GM12878 (cell line): ENCODE measurements around the gene PHF3. TPM values are rescaled to one million over a fixed set of nuclear protein-coding genes. Genes with fewer than 3 reads are reported as not detected.

ENCODE experiments used
- ASH2L ChIP-seq: fragments of 300-600, 200-600 bp; sonication (generic); IDR thresholded peaks from 2 replicates; pipeline ENCODE4 v1.6.1; 2017; ENCODE audit warnings: low read depth, mild to moderate bottlenecking, borderline replicate concordance
- BCL11A ChIP-seq: IDR thresholded peaks from 2 replicates; pipeline ENCODE4 v1.6.1; 2011; ENCODE audit warnings: low read depth, low read length
- BCL3 ChIP-seq: IDR thresholded peaks from 2 replicates; pipeline ENCODE4 v1.6.1; 2011; ENCODE audit warnings: borderline replicate concordance, low read depth, mild to moderate bottlenecking, moderate library complexity, low read length; ENCODE audit not compliant: insufficient read depth, poor library complexity, severe bottlenecking
- CBFB ChIP-seq: IDR thresholded peaks from 2 replicates; pipeline ENCODE4 v1.6.1; 2016; ENCODE audit warnings: antibody characterized with exemption, low read depth
- E4F1 ChIP-seq: fragments of 450-650 bp; IDR thresholded peaks from 2 replicates; pipeline ENCODE4 v1.6.1; 2018; ENCODE audit warnings: borderline replicate concordance, mild to moderate bottlenecking; ENCODE audit not compliant: partially characterized antibody
- FOXM1 ChIP-seq: IDR thresholded peaks from 2 replicates; pipeline ENCODE4 v1.6.1; 2012; ENCODE audit warnings: low read depth, mild to moderate bottlenecking, inconsistent platforms, low read length, moderate library complexity
- GABPA ChIP-seq: IDR thresholded peaks from 2 replicates; pipeline ENCODE4 v1.6.1; 2014; ENCODE audit warnings: antibody characterized with exemption, low read depth, mild to moderate bottlenecking, inconsistent platforms
- MEF2A ChIP-seq: IDR thresholded peaks from 2 replicates; pipeline ENCODE4 v1.6.1; 2011; ENCODE audit warnings: low read depth, mild to moderate bottlenecking, low read length, moderate library complexity; ENCODE audit not compliant: insufficient read depth
- MYC ChIP-seq: IDR thresholded peaks from 2 replicates; pipeline ENCODE4 v1.6.1; 2011; ENCODE audit warnings: mild to moderate bottlenecking, low read length, moderate library complexity, inconsistent platforms; ENCODE audit not compliant: insufficient read depth, insufficient replicate concordance, insufficient read length, severe bottlenecking
- NFYA ChIP-seq: IDR thresholded peaks from 2 replicates; pipeline ENCODE4 v1.6.1; 2011; ENCODE audit warnings: low read depth, mild to moderate bottlenecking, low read length, improper control_type of control experiment, borderline replicate concordance
- NRF1 ChIP-seq: conservative IDR thresholded peaks from 2 replicates; pipeline ENCODE4 v1.6.1; 2011; ENCODE audit warnings: mild to moderate bottlenecking, low read depth, low read length, improper control_type of control experiment
- PKNOX1 ChIP-seq: fragments of 450-650 bp; IDR thresholded peaks from 2 replicates; pipeline ENCODE4 v1.6.1; 2016; ENCODE audit warnings: mild to moderate bottlenecking
- STAT1 ChIP-seq: fragments of 450-650 bp; conservative IDR thresholded peaks from 2 replicates; pipeline ENCODE4 v1.6.1; 2014; ENCODE audit warnings: antibody characterized with exemption, mild to moderate bottlenecking
- TARDBP ChIP-seq: IDR thresholded peaks from 2 replicates; pipeline ENCODE4 v1.6.1; 2016; ENCODE audit warnings: borderline replicate concordance
- TBL1XR1 ChIP-seq: IDR thresholded peaks from 2 replicates; pipeline ENCODE4 v1.6.1; 2012; ENCODE audit warnings: low read depth, low read length, improper control_type of control experiment
- WRNIP1 ChIP-seq: IDR thresholded peaks from 2 replicates; pipeline ENCODE4 v1.6.1; 2011; ENCODE audit warnings: low read depth, low read length, improper control_type of control experiment, borderline replicate concordance
- ZNF384 ChIP-seq: IDR thresholded peaks from 2 replicates; pipeline ENCODE4 v1.6.1; 2012; ENCODE audit warnings: low read depth, mild to moderate bottlenecking, low read length, improper control_type of control experiment, borderline replicate concordance
- polyA plus RNA-seq, 11 experiments: library from polyadenylated mRNA; depleted of rRNA in 4 of 11; unstranded in 6 of 11; stranded (reverse) in 5 of 11; fragments of >200 nt; fragmentation: Nextera tagmentation in 4 of 11; fragmentation: Illumina TruSeq in 1 of 11; extraction: Ambion mirVana in 4 of 11; extraction: Trizol in 1 of 11; gene quantifications; 1 replicate in 1 of 11; 2 replicates in 10 of 11; pipeline versions ENCODE4 v1.2.1 to v1.2.3, GENCODE V29; 2011 to 2016; ENCODE audit warnings: inconsistent platforms in 2 of 11, missing spikeins in 2 of 11, low read depth in 1 of 11
- total RNA-seq, 4 experiments: library from RNA; depleted of rRNA in 3 of 4; stranded (reverse); fragments of >200 nt in 3 of 4; fragmentation: Illumina TruSeq in 1 of 4; extraction: Trizol in 1 of 4; gene quantifications; 2 replicates each; pipeline versions ENCODE4 v1.2.1 to v1.2.3, GENCODE V29; 2013 to 2021
- TF ChIP-seq, protein P1 (sequence below): fragments of 450-650 bp; IDR thresholded peaks from 2 replicates; pipeline ENCODE4 v1.6.1; 2017; ENCODE audit warnings: mild to moderate bottlenecking, moderate library complexity
- TF ChIP-seq, protein P2 (sequence below): IDR thresholded peaks from 2 replicates; pipeline ENCODE4 v1.6.1; 2012; ENCODE audit warnings: low read depth, low read length, improper control_type of control experiment

PHF3 gene
- total and polyA plus RNA-seq, 10 of the 15 experiments (the other 5 are each of a cell fraction or from before 2014, with no cell fraction given): 8.3 to 61.5 (median 26.6) TPM

- no peak for TF ChIP-seq BCL11A
- TF ChIP-seq MYC: no peak
- no peak for TF ChIP-seq GABPA
- TF ChIP-seq WRNIP1: no peak
- TF ChIP-seq, protein P1, sequence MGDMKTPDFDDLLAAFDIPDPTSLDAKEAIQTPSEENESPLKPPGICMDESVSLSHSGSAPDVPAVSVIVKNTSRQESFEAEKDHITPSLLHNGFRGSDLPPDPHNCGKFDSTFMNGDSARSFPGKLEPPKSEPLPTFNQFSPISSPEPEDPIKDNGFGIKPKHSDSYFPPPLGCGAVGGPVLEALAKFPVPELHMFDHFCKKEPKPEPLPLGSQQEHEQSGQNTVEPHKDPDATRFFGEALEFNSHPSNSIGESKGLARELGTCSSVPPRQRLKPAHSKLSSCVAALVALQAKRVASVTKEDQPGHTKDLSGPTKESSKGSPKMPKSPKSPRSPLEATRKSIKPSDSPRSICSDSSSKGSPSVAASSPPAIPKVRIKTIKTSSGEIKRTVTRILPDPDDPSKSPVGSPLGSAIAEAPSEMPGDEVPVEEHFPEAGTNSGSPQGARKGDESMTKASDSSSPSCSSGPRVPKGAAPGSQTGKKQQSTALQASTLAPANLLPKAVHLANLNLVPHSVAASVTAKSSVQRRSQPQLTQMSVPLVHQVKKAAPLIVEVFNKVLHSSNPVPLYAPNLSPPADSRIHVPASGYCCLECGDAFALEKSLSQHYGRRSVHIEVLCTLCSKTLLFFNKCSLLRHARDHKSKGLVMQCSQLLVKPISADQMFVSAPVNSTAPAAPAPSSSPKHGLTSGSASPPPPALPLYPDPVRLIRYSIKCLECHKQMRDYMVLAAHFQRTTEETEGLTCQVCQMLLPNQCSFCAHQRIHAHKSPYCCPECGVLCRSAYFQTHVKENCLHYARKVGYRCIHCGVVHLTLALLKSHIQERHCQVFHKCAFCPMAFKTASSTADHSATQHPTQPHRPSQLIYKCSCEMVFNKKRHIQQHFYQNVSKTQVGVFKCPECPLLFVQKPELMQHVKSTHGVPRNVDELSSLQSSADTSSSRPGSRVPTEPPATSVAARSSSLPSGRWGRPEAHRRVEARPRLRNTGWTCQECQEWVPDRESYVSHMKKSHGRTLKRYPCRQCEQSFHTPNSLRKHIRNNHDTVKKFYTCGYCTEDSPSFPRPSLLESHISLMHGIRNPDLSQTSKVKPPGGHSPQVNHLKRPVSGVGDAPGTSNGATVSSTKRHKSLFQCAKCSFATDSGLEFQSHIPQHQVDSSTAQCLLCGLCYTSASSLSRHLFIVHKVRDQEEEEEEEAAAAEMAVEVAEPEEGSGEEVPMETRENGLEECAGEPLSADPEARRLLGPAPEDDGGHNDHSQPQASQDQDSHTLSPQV: no peak
- 0 out of 2 replicates have a peak, but pooled peaks have one; percentile 34 for TF ChIP-seq TBL1XR1
- TF ChIP-seq NFYA: no peak
- TF ChIP-seq MEF2A: no peak
- TF ChIP-seq ASH2L: peak; percentile 76; the same call in 1 of the 2 replicates
- TF ChIP-seq PKNOX1: no peak
- TF ChIP-seq TARDBP: no peak
- TF ChIP-seq BCL3: no peak
- TF ChIP-seq NRF1: peak; percentile 44
- TF ChIP-seq ZNF384: no peak
- peak; percentile 72; the same call in 1 of the 2 replicates for TF ChIP-seq STAT1
- TF ChIP-seq, protein P2, sequence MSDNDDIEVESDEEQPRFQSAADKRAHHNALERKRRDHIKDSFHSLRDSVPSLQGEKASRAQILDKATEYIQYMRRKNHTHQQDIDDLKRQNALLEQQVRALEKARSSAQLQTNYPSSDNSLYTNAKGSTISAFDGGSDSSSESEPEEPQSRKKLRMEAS: peak; percentile 87
- no peak for TF ChIP-seq CBFB
- no peak for TF ChIP-seq FOXM1
- TF ChIP-seq E4F1: peak; percentile 26
Observed at GRCh38 chr6:63635588-63636517, at the start of gene PHF3 (continued).
